RKO (cell line): ENCODE data around the gene SPATA31C1.
"Not testable (repeated sequence)": the region's sequence is repeated elsewhere in the genome, so short reads cannot be mapped to it uniquely, and the experiment has no call there.

Source experiments
- DNase-seq: peaks from one replicate; pipeline ENCODE4 v3.0.0-alpha.2; 2016; ENCODE audit warnings: low spot score

Gene SPATA31C1

DNA sequence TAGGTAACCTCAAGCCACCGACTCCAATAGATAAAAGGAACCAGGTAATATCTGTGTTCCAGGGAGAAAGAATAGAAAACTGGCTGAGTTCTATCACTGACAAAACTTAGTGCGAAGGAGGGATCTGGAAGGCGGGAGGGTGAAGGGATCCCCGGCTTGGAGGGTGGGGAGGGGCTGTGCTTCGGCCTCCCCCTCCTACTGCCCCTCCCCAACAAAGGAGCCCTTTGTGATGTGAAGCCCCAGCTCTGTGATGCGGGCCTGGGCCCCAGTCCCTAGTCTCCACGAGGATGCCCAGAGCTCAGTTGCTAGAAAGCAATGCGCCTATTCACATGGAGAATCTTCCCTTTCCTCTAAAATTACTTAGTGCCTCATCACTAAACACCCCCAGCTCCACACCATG, at the start of gene SPATA31C1:
TSS of gene SPATA31C1 (plus strand) at position 301 of the 400 bp plus-strand sequence.
- DNase-seq, result not testable (repeated sequence)

DNA sequence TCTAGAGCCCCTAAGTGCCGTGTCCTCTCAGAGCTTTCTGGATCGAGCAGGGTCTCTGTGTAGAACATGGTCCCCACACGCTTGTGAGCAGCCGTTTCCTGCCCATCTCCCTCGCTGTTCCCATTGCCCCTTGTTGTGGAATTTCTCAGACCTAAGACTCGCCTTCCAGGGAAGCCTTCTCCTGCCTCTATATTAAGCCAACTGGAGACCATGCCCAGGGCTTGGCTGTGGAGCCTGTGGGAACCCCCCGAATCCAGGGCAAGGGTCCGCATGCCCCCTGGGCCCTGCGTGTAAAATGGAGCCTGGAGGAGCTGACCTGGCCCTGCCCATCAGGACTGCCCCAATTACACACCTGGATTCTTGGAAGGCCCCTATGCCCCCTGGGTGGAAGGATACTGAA, 49.6 kb upstream of the SPATA31C1 start:
- no peak for DNase-seq

DNA sequence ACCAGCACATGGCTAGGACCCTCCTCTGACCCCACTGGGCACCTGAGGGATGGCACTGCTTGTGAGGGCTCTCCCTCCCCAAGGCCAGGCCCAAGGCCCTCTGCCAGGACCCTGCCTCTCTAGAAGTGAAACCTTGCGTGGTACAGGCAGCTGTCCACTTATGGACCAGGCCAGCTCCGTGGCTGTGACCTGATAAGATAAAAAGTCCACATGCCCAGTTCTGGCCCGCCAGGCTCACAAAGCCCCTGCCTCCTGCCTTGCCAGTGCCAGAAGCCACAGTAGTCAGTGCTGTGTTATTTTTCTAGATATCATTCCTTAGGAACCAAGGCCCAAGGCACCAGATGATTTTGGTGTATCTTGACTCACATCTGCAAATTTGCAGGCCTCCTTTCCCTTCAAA, 49.1 kb upstream of the SPATA31C1 start:
- DNase-seq, result no peak

DNA sequence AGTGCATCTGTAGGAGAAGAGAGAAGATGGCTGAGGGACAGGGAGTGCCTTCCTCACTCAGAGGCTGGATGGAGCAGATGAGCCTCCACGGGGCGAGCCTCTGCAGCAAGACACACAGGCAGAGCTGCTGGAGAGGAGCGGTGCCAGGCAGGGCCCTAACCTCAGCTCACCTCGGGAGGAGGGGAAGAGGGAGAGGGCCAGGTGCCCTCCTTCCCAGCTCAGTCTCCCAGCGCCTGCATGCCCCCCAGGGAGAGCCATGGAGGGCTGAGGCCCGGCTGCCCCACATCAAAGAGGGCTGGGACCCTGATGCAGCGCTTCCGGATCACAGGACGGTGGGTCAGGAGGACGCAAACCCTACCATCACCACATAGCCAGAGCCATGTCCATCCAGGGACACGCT, 48.7 kb upstream of the SPATA31C1 start:
- no peak for DNase-seq

DNA sequence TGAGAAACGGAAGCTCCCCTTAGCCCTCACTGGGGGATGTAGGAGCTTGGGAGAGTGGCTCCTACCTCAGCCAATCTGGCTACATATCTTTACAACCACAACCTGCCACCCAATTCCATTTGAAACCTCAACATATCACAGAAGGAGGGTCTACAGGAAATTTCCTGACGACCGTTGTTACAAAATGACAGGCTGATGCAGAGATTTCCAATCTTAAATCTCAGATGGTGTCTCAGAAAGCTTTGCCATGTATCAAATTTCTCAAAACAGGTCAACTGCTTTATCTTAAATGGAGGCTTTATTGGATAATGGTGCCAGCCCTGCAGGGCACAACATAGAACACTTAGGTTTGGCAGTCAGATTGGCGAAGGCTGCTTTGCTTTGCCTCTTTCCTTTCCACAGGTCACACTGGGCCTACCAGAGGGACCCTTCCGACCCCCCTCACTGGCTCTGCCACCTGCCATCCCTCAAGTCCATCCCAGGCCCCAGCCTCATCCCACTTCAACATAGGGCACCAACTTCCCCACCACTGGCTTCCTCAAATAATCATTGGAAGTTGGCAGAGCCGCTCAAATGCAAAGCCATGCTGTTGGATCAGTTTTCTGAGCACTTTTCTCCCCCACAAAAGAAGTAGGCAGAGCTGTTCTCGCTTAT, 46.2 kb upstream of the SPATA31C1 start:
- DNase-seq, result no peak

DNA sequence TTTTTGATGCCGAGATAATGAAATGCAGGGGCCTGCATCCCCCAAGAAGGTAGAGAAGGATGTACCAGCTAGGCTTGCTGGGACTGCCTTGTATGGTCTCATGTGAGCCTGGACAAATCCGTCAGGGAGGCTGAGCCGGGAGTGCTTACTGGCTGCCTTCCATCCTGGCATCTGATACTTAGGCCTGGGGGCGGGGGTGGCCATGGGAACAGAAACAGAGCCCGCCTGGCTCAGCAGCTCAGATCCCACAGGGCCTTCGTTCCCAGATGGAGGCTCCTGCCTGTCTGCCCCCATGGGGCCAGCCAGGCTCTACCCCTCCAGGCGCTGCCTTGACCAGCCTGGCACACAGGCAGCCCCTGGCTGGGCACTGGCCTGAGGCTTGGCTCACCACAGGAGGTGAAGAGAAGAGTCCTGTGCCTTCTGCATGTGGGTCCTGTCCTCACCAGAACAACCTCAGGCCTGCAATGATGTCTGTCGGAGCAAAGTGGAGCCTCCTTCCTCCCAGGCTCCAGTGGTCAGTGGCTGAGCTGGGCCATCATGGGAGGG, 45.6 kb upstream of the SPATA31C1 start:
- no peak for DNase-seq

DNA sequence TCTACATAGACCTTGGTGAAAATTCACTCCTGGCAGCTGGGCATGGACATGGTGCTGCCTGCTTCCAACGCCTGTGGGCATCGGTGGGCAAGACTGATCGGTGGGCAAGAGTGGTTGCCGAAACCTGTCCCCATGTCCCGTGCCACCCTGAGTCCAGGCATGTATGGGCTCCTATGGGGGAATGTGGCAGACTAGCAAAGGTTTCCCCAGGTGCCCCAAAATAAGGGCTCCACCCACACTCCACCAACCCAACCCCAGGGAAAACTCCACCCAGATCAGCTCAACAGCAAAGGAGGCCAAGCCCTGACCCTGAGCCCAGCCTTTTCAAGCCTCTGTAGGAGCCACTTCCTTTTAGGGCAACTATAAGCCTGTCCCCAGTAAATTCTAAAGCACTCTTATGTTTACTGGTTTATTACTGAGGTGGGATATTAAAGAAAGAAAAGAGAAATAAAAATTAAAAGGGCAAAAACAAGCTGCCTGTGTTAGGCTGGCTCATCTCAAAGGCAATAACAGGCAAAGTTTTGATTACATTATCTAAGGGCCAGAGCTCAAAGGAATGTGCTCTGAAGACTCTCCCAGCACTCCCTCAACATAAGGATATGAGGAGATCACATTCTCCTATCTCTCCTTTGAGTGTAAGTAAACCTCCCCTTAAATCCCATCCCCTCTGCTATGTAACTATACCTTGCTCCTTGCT, 44.0 kb upstream of the SPATA31C1 start:
- no peak for DNase-seq

DNA sequence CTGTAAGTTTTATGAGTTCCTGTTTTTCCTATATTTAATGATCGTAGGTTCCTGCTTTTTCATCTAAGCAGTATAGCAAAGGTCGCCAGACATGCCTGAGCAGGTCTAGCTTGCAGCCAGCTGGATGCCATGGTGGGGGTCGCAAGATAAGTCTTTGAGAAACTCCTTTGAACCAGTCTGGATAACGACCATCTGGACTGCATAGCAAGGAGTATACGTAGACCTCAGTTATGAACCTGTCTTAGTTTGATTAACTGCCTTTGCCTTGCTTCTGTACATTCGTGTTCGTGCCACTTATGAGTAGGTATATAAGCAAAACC, 43.5 kb upstream of the SPATA31C1 start:
- no peak for DNase-seq

DNA sequence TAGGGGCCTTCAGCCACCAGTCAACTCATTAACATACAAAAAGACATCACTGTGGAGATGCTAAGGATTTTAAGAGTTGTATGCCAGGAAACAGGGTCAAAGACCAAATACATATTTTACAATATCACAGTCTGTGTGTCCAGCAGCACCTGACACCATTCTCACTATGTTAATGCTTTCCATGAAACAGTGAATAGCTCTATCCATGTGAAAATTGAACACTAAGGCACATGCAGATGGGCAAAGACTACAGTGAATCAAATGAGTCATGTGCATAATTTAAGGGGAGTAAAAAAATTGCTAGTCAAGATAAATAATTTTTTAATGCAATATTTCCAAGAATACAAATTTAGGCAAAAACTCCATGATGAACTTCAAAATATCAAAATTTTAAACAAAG, 42.7 kb upstream of the SPATA31C1 start:
- DNase-seq, result no peak

DNA sequence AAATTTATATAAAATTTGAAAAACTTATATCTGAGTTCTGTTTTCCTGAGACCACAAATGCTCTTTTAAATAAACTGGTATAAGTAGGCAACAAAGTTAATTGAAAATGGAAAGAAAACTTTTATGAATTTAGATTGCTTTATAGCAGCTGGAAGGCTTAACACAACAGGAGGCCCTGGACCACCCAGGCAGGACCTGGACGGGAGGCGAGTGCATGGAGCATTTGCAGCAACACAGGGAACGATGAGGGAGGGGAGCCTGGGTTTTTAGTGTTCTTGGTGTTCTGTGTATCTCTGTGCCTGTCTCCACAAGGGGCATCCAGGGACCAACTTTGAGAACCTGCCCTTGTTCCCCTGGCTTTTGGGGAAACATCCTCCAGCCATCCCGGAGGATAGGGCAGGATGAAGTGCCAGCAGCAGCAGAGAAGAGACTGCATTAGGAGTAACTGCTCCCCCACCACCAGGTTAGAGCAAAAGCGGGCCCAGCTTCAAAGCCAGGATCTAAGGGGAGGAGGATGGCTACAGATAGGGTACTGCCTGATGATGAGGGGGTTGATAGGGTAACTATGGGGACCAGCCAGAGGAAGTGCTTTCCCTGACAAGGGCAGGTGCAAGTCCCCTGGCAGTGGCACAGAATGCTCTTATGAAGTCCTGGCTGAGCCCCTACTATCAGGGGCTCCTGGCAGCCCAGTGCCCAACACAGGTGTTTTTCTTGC, 41.8 kb upstream of the SPATA31C1 start:
- no peak for DNase-seq

DNA sequence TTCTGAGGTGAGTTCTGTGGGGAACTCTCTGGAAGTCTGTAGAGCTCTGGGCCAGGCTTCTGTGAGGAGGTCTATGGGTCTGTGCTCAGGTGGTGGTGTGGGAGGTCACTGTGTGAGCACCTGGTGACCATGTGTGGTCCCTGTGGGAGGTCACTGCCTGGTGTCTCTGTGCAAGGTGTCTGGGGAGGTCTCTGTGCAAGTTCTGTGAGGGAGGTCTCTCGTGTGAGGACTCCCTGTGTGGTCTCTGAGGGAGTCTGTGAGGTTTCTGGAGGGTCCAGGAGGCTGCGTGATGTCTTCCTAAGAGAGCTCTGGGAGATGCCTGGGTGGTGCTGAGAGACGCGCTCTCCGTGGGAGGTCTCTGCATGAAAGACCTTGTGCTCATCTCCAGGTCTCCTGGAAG, 41.1 kb upstream of the SPATA31C1 start:
- no peak for DNase-seq

DNA sequence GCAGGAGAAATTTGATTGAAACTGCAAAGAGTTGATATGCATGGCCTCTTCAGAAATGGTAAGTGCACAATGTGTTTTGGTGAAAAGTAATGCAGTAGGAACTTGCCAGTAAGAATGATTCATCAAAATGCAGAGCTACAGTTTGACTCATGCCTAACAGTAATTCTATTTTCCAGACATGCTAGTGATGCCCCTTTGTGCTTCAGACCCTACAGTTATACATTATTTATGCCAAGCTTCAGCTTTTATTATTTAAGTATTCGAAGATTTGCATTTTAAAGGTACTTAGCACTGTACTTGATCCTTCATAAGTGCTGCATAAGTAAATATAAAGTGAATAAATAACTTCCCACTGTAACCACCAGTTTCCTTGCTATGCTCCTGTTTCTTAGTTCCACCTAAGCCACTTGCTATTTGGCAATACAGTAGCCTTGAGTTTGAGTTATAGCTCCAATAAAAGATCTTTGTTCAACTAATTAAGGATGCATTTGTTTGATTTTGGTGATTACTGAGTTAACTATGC, 38.7 kb upstream of the SPATA31C1 start:
- peak; percentile 79 for DNase-seq

DNA sequence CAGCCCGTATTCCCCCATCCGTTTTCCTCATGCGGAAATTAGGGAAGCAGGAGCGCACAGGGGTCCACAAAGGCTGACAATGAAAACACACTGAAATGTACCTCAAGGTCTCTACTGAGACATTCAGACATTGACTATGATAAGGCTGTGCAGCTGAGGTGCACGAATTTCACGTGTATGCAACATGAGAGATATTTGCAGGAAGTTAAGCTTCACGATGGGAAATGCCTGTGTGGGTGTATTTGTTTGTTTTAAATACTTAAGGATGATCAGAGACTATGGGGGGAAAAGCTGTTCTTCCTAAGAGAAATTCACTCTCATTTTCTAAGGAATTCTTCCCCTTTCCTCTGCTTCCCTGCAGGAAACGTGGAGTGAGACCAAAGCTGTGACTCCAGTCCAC, 37.6 kb upstream of the SPATA31C1 start:
- no peak for DNase-seq

DNA sequence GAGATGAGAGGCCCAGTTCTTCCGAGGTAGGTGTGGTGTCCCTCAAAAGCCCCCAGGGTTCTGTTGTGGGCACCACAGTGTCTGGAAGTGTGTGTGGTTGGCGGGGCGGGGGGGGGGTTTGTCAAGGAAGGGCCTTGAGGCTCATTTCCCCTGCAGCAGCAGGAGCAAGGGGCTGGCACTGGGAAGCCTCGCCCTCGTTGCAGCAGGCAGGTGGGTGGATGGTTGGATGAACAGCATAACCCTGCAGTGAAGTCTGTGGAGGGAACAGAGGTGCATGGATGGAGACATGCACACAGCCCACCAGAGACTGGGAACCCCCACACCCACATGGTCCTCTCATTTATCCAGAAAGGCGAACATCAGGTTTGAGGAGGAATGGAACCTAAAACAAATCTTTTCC, 37.1 kb upstream of the SPATA31C1 start:
- no peak for DNase-seq

DNA sequence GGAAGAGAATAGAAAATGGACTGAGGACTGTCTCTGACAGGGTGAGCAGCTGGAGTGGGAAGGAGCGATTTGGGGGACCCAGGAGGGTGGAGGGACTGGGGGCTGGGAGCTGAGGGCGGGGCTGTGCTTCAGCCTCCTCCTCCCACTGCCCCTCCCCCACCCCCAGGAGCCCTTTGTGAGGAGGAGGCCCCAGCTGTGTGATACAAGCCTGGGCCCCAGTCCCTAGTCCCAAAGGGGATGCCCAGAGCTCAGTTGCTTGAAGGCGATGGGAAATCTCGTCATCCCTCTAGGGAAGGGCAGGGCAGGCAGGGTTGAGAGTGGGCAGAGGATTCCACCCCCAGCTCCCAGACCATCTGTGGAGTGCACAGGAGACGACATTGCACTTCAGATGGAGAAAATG, 35.1 kb upstream of the SPATA31C1 start, which contains the start of gene SPATA31E1:
TSS of gene SPATA31E1 (plus strand) at position 251 of the 400 bp plus-strand sequence. CDS start at position 266, 15 bp downstream.
- no peak for DNase-seq

DNA sequence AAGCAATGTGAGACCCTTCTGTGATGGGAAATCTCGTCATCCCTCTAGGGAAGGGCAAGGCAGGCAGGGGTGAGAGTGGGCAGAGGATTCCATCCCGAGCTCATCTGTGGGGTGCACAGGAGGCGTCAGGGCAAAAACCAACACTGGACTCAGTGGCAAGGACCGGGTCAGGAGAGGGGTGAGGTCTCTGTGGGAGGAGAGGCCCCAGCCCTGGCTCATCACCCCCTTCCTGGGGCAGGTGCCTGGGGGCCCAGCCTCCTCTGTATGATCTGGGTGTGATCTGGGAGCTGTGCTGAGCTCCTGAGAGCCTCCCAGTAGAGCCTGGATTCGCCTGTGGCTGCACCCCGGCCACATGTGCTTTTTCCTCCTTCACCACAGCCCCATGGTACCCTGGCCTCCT, 34.5 kb upstream of the SPATA31C1 start:
- no peak for DNase-seq

DNA sequence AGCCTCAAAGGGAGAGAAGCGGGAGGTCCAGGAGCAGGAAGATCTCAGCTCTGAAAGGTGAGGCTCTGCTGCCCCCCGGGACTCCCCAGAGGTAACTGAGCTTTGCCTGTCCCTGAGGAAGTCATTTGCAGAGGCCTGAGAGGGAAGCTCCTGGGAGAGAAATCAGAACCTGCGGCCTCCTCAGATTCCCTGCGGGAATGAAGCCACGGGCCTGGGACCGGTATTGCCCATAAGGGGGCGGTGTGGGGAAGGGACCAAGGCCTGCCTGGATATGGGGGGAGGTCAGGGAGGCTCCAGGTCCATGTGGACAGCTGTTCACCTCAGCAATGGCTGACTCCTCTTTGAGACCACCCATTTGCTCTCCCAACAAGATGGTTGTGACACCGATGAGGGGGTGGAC, 33.8 kb upstream of the SPATA31C1 start:
- no peak for DNase-seq

DNA sequence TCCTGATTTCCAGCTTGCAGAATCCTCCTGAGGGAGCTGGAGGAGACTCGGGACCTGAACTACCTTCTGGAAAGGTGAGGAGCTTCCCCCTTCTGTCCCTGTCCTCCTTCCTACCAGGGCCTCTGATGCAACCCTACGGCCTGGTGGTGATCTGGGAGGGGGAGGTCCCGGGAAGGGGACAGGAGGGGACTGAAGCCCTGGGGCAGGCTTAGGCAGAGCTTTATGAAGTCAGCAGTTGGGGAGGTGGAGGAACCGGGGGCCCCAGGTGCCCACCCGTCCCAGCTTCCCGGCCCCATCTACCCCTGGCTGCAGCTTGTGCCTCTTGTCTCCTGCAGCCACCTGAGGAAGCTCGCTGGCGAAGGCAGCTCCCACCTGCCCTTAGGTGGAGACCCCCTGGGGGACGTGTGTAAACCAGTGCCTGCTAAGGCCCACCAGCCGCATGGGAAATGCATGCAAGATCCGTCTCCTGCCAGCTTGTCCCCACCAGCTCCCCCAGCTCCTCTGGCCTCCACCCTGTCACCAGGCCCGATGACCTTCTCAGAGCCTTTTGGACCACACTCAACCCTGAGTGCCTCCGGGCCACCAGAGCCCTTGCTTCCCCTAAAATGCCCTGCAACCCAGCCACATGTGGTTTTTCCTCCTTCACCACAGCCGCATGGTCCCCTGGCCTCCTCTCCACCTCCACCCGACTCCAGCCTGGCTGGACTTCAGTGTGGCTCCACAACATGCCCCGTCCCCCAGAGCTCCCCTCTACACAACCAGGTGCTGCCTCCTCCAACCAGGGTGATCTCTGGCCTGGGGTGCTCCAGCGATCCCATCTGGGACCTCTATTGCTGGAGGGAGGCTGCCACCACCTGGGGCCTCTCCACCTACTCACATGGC, 32.9 kb upstream of the SPATA31C1 start:
- no peak for DNase-seq

DNA sequence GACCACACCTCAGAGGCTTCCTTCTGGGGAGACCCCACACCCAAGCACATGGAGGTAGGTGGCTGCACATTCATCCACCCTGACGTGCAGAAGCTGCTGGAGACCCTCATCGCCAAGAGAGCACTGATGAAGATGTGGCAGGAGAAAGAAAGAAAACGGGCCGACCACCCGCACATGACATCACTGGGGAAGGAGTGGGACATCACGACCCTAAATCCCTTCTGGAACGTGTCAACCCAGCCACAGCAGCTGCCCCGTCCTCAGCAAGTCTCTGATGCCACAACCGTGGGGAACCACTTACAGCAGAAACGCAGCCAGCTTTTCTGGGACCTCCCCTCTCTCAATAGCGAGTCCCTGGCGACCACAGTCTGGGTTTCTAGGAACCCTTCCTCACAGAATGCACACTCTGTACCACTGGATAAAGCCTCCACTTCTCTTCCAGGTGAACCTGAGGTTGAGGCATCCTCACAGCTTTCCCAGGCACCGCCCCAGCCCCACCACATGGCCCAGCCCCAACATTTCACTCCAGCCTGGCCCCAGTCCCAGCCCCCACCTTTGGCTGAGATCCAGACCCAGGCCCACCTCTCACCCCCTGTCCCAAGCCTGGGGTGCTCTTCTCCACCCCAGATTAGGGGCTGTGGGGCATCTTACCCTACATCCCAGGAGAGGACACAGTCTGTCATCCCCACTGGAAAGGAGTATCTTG, 32.1 kb upstream of the SPATA31C1 start:
- no peak for DNase-seq

DNA sequence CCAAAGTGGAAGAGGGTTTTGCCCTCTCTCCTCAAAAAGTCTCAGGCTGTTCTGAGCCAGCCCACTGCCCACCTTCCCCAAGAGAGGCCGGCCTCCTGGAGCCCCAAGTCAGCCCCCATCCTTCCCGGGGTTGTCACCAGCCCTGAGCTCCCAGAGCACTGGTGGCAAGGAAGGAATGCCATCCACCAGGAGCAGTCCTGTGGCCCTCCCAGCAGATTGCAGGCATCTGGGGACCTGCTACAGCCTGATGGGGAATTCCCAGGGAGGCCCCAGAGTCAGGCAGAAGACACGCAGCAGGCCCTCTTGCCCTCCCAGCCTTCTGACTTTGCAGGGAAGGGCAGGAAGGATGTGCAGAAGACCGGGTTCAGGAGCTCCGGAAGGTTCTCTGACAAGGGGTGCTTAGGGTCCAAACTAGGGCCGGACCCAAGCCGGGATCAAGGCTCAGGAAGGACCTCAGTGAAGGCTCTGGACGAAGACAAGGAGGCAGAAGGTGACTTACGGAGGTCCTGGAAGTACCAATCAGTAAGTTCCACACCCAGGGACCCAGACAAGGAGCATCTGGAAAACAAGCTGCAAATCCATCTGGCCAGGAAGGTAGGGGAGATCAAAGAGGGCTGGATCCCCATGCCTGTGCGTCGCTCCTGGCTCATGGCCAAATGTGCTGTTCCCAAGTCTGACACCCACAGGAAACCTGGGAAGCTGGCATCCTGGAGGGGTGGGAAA, 31.4 kb upstream of the SPATA31C1 start:
- DNase-seq, result no peak
